Stimulated activated CD4-positive, alpha-beta T cell treated with anti-CD3 and anti-CD28 coated beads, TNF-alpha, amount 100 ng/mL, for 48 hours (primary cell): Measurements from ENCODE around the gene PFKP.
A peak's percentile ranks its signal among the peaks of the same experiment; 100 is the strongest.

Experiments used
- DNase-seq, 3 donors: peaks; one replicate each; pipeline ENCODE4 v3.0.0-alpha.2; 2020; ENCODE audit warnings: low read depth in 3 of 3

Gene PFKP

GRCh38 chr10:3069876-3070275 lies 2.5 kb downstream of the PFKP start:
- no peak for DNase-seq

- DNase-seq, result peak in 1 of 3 donors; percentile 38
Measured at GRCh38 chr10:3071405-3072198, 4.3 kb downstream of the PFKP start.

GRCh38 chr10:3072641-3073360 lies 5.5 kb downstream of the PFKP start:
- DNase-seq, result no peak

- no peak for DNase-seq
Measured at GRCh38 chr10:3074145-3074665, 6.9 kb downstream of the PFKP start.

- DNase-seq, result no peak
Measured at GRCh38 chr10:3074985-3075600, 7.7 kb downstream of the PFKP start.

GRCh38 chr10:3076138-3076537 lies 8.8 kb downstream of the PFKP start:
- no peak for DNase-seq

- no peak for DNase-seq
Measured at GRCh38 chr10:3077509-3077908, 10.2 kb downstream of the PFKP start.

GRCh38 chr10:3077940-3078630 lies 10.7 kb downstream of the PFKP start:
- DNase-seq, result no peak

GRCh38 chr10:3081383-3081981 lies 14.1 kb downstream of the PFKP start:
- no peak for DNase-seq

GRCh38 chr10:3082290-3082689 lies 14.9 kb downstream of the PFKP start:
- no peak for DNase-seq

GRCh38 chr10:3085785-3086567 lies 18.6 kb downstream of the PFKP start:
- no peak for DNase-seq

- no peak for DNase-seq
Measured at GRCh38 chr10:3090388-3090787, 23.0 kb downstream of the PFKP start.

GRCh38 chr10:3090914-3091787 lies 23.8 kb downstream of the PFKP start:
- DNase-seq, result peak in 1 of 3 donors; percentile 26

GRCh38 chr10:3091921-3092320 lies 24.6 kb downstream of the PFKP start:
- DNase-seq, result no peak

GRCh38 chr10:3093996-3094395 lies 26.6 kb downstream of the PFKP start:
- DNase-seq, result no peak

GRCh38 chr10:3094609-3095036 lies 27.3 kb downstream of the PFKP start:
- no peak for DNase-seq

- peak; percentile 37 to 52 (median 41) for DNase-seq
Measured at GRCh38 chr10:3095373-3096139, 28.2 kb downstream of the PFKP start.

GRCh38 chr10:3096149-3096548 lies 28.8 kb downstream of the PFKP start:
- no peak for DNase-seq

GRCh38 chr10:3097160-3097559 lies 29.8 kb downstream of the PFKP start:
- DNase-seq, result no peak
